Suppressor macrophage (primary cell): ENCODE measurements around the gene PLSCR4.
"Not testable (repeated sequence)": the region's sequence is repeated elsewhere in the genome, so short reads cannot be mapped to it uniquely, and the experiment has no call there.

Source experiments
- DNase-seq, 4 experiments: peaks; one replicate each; pipeline ENCODE4 v3.0.0-alpha.2; 2020 to 2022

Gene PLSCR4

DNA sequence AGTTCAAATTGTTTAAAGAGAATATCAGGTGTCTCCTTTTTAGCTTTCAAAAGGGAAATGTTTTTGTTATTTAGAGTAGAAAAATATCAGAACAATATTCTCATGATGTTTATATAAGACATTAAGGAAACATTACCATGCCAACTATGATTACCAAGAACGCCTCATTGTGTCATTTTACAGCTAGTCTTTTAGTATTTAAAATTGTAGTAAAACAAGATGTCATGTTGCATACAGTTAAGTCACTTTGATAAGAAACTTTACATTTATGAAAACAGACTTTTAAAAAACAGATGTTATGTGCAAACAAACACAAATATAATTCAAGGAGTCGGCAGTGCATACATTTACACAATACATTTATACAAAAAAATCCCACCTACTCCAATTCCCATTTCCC lies 4.4 kb downstream of the PLSCR4 start:
- DNase-seq = no peak

DNA sequence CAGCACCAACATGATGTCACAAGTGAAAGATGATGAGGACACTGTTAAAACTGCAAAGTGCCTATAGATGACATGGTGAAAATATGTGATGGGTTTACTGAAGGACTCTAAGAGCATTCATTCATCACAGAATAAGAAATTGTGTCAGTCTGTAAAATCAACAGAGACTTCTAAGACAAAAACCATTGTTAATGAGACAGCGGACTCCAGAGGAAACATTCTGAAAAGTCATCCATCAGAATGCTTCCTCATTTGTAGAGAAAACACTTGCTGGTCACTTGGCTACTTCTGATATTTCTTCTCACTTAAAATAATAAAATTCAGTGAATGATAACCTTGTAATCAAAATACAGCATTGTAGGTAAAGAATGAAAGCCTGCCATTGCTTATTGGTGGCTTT lies 7.3 kb downstream of the PLSCR4 start:
- DNase-seq = no peak

DNA sequence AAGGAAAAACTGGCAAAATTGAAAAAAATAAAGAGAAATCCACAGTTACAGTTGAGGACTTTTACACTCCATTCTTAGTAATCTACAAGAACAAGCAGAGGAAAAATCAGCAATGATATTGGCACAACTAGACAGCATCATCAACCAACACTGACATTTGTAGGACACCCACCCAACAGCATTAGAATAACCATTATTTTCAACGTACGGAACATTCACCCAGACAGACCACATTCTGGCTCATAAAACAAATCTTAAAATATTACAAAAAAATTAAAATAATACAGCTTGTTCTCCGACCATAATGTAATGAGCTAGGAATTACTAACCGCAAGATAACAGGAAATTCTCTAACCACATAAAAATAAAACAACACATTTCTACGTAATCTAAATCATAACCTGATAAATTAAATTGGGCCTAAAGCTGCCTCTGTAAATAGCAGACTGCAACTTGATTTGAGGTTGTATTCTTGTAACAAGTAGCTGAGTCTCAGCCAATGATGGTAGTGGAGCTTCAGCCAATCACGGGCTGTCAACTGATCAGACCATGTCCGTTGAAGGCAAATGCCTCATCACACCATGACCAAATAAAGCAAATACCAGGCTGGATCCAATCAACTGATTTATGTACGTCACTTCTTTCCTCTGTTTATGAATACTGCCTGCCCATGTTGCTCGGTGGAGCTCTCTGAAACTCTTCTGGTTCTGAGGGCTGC lies 9.2 kb downstream of the PLSCR4 start:
- DNase-seq = no peak

DNA sequence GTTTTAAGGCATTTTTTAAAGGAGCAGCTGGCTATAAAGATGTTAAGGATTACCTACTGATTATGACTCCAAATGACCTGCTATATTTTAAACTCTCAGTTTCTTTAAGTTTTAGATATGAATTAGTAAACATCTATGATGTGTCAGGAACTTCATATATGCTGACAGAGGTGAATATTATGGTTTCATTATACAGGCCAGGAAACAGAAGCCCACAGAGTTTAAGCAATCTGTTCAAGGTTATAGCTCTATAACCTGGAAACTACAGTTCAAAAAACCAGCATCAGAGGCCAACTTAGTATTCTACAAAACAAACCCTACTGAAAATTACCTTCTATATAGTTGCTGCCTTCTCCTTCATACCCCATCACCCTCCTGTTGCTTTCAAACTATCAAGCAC lies 17.4 kb downstream of the PLSCR4 start:
- DNase-seq = no peak

DNA sequence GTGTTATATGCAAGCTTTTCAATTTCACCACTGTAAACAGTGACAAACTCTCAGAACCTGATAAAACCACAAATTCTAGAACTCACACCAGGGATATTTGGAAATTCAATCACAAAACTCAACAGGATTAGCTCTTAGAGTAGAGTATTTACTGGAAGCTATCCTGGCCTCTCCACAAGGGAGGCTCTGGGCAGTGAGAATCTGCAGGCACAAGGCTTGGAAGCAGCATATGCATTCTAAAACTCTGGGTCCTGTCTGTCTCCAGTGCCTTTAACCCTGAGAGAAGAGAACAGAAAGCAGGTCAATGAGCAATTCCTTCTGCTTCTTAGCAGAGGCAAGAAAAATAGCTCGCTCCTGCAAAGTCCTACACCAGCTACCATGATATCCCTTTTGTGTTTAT lies 23.4 kb downstream of the PLSCR4 start:
- DNase-seq = no peak

DNA sequence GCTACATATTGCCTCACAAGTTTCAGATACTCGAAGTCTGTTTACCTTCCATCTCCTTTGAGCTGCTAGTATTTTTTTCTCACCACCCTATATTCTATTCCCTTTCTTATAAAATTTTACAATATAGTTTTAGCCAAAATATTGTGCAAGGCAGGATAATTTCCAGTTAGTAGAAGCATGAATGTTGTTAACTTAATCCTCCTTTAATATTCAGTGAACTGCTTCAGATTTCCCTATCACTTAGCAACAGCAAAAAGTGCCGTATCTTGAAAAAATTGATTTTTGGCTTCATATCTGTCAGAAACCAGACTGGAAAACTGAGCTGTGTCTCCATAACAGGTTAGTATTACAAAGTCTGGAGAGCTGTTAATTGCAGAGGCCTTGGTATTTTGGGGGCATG lies 24.0 kb downstream of the PLSCR4 start:
- DNase-seq = no peak

DNA sequence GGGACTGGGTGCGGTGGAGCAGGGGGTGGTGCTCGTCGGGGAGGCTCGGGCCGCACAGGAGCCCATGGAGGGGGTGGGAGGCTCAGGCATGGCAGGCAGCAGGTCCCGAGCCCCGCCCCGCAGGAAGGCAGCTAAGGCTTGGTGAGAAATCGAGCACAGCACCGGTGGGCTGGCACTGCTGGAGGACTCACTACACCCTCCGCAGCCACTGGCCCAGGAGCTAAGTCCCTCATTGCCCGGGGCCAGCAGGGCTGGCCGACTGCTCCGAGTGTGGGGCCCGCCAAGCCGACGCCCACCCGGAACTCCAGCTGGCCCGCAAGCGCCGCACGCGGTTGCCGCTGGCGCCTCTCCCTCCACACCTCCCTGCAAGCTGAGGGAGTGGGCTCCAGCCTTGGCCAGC lies 25.4 kb downstream of the PLSCR4 start:
- DNase-seq = not testable (repeated sequence)

DNA sequence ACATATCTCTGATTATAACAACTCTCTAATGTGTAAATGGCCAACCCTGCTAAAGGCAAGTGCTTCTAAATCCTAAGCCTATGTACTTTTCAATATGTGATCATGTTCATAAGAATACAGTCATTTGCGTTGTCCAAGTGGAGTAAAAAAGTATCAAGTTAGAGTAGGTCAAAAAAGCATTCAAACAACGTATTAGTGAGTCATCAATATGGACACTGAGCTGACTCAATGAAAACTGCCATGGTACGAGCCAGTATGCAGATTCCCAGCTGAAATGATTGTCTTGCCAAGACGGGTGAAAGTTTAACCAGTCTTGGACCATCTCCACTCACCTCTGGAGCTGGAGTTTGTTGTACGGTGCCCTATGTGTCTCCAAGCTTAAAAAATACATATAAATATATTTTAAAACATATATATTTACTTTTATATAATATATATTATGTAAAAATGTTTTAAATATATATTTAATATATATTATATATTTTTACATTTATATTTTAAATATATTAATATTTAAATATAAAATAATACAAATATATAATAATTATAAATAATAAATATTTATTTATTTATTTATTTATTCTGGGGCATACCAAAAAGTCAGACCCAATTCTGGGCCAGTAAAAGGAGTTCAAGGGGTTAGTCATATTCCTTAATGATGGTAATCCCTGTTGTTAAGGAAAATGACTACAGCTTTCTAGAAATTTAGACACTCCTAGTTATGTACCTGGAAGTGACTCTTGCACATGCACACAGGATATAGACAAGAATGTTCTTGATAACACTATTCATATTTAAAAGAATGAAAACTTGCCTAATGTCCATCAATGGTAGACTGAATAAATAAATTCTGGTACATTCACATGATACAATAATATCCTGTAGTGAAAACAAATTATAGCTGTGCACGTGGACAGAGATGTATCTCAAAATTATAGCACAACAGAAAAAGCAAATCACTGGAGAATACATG lies 27.2 kb downstream of the PLSCR4 start:
- no peak for DNase-seq

DNA sequence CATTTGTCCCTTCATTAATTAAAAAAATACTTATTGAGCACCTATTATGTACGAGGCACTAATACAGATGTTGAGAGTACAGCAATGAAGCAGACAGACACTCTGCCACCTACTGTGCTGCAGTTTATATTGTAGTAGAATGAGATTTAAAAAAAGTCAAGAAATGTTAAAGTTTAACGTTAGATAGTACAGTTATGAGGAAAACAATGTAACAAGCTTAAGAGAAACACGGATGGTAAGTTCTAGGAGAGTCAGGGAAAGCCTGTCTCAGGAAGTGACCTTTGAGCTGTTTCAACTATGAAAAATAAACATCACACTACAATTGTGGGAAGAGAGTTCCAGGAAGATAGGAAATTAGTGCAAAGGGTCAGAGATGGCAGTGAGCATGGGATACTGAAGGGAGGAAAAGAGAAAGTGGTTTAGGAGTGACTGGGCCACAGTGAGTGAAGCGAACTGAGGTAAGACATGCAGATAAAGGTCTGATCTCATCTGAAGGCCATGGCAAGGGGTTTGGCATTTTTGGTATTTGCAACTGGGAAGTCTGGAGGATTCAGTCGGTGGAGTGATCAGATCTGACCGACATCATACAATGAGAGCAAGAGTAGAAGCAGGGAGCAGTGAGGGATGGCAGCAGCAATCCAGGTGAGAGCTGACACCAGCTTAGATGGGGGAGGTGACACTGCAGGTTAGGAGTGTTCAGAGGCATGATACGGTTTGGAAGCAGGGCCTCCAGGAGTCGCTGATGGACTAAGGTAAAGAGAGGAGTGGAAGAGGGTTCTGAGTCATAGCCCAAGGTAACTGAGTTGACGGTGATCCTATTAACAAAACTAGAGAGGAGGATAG lies 28.5 kb downstream of the PLSCR4 start:
- DNase-seq = no peak

DNA sequence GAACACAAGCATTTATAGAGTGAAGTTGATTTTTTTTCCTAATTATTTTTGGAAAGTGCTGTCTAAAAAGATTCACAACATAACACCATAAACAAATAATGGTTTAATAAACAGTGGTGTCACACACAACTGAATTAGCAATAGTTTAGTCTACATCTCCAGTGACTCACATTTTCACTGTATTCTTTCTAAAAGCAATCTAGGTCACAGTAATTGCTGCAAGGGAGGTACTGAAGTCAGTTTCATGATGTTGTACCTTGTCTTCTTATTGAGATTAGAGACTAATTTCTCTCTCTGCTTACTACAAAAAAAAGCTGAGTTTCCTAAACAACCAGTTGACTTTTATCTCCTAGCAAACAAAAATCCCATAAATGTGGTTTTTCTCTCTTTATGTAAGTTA lies 29.6 kb downstream of the PLSCR4 start:
- DNase-seq = no peak

DNA sequence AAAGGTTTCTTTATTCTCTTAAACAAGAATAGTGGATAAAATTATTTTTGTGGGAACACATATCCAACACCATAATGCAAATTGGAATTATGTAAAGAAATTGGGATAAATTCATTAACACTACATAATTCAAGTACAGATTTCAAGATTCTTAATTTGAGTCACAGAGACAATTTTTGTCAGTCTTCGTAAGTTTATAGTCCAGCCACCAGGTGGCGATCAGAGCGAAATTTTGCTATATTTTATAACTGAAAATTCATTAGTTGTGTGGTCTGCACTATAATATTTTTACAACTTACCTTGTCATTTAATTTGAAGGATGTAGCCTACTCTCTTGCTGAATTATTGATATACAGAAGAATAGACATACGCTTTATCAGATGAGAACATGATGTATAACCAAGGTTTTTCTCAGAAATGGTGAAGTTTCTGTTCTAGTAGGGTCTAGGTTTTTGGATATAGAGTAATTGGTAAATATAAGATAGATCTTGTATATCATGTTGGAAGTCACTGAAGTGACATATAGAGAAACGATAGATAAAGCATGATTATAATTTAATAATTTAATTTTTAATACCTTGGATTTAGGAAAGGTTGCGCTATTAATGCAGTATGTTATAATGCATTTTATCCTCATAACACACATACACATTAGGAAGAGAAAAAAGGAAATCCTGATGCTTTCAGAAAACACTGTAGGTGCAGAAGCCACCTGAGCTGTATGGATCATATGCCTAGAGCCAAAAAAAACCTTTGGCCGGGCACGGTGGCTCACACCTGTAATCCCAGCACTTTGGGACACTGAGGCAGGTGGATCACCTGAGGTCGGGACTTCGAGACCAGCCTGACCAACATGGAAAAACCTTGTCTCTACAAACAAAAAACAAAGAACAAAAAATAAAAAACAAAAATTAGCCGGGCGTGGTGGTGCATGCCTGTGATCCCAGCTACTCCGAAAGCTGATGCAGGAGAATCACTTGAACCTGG lies 31.7 kb downstream of the PLSCR4 start:
- peak; percentile 51 to 72 (median 56) for DNase-seq

DNA sequence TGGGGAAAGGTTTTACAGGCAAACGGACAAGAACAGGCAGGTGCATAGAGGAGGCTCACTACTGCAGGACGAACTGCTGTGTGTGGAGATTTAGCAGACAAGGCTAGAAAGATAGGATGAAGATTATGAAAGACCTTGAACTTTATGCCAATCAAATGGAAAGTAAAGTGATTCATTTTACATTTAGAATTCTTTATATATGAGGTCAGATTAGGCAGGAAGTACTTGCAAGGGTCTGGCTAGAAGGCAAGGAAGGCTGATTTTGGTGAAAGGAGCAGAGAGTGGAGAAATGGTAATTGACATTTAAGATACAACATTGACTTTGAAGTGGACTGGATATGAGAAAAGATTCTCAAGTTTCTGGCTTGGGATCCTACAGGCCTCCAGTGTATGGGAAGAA lies 33.6 kb downstream of the PLSCR4 start:
- no peak for DNase-seq

DNA sequence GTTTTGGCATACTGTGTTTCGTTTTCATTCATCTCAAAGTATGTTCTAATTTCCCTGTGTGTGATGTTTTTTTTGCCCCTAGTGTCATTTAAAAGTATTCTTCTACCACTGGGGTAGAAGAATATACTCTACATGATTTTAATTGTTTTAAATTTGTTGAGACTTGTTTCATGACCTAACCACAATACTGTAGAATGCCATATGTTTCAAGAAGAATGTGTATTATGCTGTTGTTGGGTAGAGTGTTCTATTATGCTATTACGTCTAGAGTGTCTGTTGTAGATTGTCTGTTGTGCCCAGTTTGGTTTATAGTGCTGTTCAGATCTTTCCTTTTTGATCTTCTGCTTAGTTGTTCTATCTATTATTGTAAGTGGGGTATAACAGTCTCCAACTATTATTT lies 36.4 kb downstream of the PLSCR4 start:
- DNase-seq = no peak

DNA sequence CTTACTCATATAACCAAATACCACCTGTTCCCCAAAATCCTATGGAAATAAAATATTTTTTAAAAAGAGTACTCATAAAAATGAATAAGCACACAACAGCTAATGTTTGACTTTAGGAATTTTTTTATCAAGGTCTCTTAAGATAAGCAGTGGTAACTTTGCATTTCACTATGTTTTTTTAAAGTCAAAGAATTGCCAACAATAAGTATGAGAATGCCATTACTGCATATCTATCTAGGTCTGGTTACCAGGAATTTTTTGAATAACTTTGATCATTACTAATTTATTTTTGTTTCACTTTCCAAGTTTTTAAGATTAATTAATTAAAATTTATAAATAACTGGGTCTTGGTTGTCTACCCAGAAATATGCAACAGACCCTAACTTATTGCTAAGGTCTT lies 41.5 kb downstream of the PLSCR4 start:
- no peak for DNase-seq

DNA sequence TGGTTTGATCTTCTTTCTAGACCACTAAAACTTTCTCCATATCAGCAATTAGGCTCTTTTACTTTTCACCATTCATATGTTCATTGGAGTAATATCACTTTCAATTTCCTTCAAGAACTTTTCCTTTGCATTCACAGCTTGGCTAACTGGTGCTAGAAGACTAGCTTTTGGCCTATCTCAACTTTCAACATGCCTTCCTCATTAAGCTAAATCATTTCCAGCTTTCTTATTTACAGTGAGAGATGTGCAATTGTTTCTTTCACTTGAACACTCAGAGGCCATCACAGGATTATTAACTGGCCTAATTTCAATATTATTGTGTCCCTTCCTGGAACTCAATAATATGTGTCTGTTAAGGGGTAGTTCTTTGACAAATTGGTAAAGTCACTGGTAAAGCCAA lies 47.1 kb downstream of the PLSCR4 start:
- no peak for DNase-seq

DNA sequence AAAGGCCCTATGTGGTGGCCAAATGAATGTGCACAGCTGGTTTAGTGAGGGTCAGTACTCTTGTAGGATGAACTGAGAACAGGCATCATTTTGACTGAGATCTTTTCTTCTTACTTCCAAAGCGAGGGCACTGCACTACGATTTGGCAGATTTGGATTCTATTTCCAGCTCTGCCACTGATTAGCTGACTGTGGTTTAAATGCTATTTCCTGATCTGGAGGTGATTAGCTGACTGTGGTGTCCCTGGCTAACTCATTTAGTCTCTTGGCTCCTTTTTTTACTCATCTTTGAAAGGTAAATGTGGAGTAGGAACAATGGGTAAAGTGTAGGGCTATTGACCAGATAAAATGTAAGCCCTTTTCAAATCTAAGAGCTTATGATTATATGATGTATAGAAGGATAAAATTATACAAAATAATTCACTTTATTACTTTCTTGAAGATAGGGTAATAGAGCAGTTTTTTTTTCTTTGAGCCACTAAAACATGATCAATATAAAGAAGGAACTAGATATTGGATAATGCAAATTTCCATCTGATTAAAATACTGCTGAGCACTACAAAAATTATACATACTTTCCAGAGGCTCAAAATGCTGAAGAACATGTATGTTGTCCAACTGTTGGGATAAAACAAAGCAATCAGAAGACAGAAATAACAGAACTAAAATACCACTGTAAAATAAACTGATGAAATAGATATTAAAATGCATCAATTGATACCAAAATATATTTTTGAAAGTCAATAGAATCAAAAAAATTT lies 50.3 kb downstream of the PLSCR4 start:
- no peak for DNase-seq

DNA sequence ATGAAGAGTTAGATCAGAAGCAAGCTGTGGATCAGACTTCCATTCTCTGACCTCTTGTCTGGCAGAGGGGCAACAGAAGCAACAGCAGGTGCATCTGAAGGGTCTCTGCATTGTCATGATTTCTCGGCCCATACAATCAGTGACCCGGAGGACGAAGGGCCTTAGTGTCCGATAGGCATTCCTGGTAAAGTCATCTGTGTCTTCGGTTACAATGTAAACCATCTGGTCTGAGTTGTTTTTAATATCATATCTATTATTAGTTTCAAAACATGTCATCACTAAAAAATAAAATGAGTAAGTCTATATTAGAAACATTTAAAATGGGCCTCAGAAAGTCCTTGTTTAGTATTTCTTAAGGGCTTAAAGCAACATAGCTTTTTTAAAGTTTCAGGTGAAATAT lies 51.1 kb downstream of the PLSCR4 start:
- DNase-seq = no peak

DNA sequence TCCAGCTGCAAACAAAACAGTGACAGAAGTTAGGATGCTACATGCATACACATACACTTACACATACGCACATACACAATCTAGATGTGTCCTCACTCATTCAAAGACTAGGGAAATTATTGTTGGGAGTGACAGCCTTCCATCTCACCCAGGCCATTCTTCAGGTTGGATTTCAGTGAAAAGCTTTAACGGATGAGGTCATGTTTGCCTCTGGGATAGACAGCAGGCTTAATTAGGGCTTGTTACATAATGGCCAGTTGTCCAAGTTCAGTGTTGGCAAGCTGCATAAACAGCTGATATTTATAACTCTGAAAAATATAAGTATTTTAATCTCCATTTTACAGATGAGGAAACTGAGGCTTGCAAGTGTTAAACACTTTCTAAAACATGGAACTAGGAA lies 54.1 kb downstream of the PLSCR4 start:
- no peak for DNase-seq

DNA sequence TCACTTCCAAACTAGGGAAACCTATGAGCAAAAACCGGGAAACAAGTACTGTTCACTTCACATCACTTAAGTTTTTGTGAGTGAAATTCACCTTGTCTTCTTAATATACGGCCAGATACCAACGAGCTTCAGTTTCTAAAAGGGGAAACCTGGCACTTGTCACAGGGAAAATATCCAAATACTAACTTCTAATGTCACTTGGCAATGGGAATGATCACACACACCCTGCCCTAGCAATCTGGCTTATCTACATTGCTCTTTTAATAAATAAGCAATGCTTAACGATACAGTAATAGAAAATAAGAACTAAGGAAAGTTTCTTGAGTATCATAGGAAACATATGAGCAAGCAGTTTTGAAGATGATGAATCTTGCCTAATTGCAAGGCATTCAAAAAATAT lies 55.3 kb downstream of the PLSCR4 start:
- no peak for DNase-seq

DNA sequence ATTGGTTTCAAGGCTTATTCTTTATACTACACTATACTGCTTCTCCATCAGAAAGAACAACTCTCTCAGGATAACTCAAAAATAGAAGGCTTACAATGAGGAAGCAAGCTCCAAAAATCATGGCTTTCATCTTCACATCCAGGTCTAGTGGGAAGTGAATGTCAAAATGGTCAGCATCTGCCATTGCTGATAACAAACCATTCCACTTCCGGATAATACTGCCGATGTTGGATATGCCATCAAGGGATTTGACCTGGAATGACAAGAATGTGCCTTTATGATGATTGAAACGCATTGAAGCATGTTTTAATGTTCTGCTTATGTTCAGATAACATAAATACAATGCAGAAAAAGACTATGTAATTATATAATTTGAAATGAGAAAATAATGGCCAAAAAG lies 55.9 kb downstream of the PLSCR4 start:
- no peak for DNase-seq

DNA sequence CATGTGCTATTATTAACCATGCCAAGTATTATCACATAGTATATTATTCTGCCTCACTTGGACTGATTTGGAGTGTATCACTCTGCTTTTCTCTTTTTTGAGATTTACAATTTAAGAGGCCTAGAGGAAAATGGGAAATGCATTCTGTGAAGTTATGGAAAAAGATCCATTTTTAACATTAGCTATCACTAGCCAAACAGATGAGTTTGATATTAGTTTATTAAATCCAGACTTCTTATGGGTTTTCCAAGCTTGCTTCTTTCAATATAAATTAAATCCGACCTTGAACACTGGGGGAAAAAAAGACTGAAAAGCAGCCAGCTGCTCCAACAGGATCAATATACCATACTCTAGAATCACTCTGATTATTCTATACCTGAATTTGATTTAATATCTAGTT lies 59.9 kb downstream of the PLSCR4 start:
- no peak for DNase-seq
